Astrocyte (in vitro differentiated cells and primary cell): ENCODE data around the gene HOXD9. TPM values are rescaled to one million over a fixed set of nuclear protein-coding genes. Genes with fewer than 3 reads are reported as not detected.

Experiments used
- DNase-seq: peaks from one replicate; pipeline ENCODE4 v3.0.0-alpha.2; 2010; ENCODE audit warnings: low read depth
- FAIRE-seq: peaks from 2 replicates; lab custom pipeline; 2011; peaks lifted over from hg19 to GRCh38; lab: Jason Lieb, UNC
- H2AFZ ChIP-seq: 2 replicates; pipeline ENCODE4 v1.6.0; 2012; ENCODE audit warnings: low read depth, low read length, inconsistent platforms
- H3K27ac ChIP-seq: 2 replicates; pipeline ENCODE4 v1.5.1; 2011; ENCODE audit warnings: low read depth, low read length, inconsistent platforms
- H3K27me3 ChIP-seq: 2 replicates; pipeline ENCODE4 v1.6.0; 2011; ENCODE audit warnings: low read length, inconsistent platforms; ENCODE audit not compliant: insufficient read depth
- H3K36me3 ChIP-seq: 2 replicates; pipeline ENCODE4 v1.5.1; 2011; ENCODE audit warnings: low read length, inconsistent platforms; ENCODE audit not compliant: insufficient read depth
- H3K4me1 ChIP-seq: 2 replicates; pipeline ENCODE4 v1.5.1; 2011; ENCODE audit warnings: low read length, inconsistent platforms; ENCODE audit not compliant: insufficient read depth
- H3K4me2 ChIP-seq: 2 replicates; pipeline ENCODE4 v1.6.0; 2012; ENCODE audit warnings: low read length, inconsistent platforms
- H3K4me3 ChIP-seq: 2 replicates; pipeline ENCODE4 v1.5.1; 2011; ENCODE audit warnings: low read depth, mild to moderate bottlenecking, low read length, inconsistent platforms; ENCODE audit not compliant: insufficient read depth
- H3K79me2 ChIP-seq: 2 replicates; pipeline ENCODE4 v1.6.0; 2012; ENCODE audit warnings: mild to moderate bottlenecking, low read length, inconsistent platforms; ENCODE audit not compliant: insufficient read depth
- H3K9ac ChIP-seq: 2 replicates; pipeline ENCODE4 v1.6.0; 2012; ENCODE audit warnings: mild to moderate bottlenecking, low read length, inconsistent platforms
- H3K9me3 ChIP-seq: 2 replicates; pipeline ENCODE4 v1.5.1; 2012; ENCODE audit warnings: low read depth, mild to moderate bottlenecking, low read length, inconsistent platforms; ENCODE audit not compliant: insufficient read depth
- H4K20me1 ChIP-seq: 2 replicates; pipeline ENCODE4 v1.6.0; 2012; ENCODE audit warnings: low read length, inconsistent platforms; ENCODE audit not compliant: insufficient read depth
- H3K27ac Mint-ChIP-seq: one replicate; pipeline ENCODE4 v1.8.0; 2021; ENCODE audit warnings: mild to moderate bottlenecking, mixed read lengths; ENCODE audit not compliant: unreplicated experiment
- H3K27me3 Mint-ChIP-seq: one replicate; pipeline ENCODE4 v1.8.0; 2021; ENCODE audit warnings: low read depth, mixed read lengths; ENCODE audit not compliant: unreplicated experiment
- H3K36me3 Mint-ChIP-seq: one replicate; pipeline ENCODE4 v1.8.0; 2021; ENCODE audit warnings: low read depth, mixed read lengths; ENCODE audit not compliant: unreplicated experiment
- H3K4me1 Mint-ChIP-seq: one replicate; pipeline ENCODE4 v1.8.0; 2021; ENCODE audit warnings: low read depth, mixed read lengths; ENCODE audit not compliant: unreplicated experiment
- H3K4me3 Mint-ChIP-seq: one replicate; pipeline ENCODE4 v1.8.0; 2021; ENCODE audit warnings: mild to moderate bottlenecking, moderate library complexity, mixed read lengths; ENCODE audit not compliant: unreplicated experiment
- H3K9me3 Mint-ChIP-seq: one replicate; pipeline ENCODE4 v1.8.0; 2021; ENCODE audit warnings: mild to moderate bottlenecking, mixed read lengths; ENCODE audit not compliant: unreplicated experiment
- EZH2 ChIP-seq: IDR thresholded peaks from 2 replicates; pipeline ENCODE4 v1.6.1; 2012; ENCODE audit warnings: mild to moderate bottlenecking, low read length, inconsistent platforms; ENCODE audit not compliant: insufficient read depth
- total RNA-seq: library from RNA; stranded (reverse); gene quantifications from 2 replicates; pipeline ENCODE4 v1.2.1, GENCODE V29; 2021
- TF ChIP-seq, protein P1 (sequence below): IDR thresholded peaks from 2 replicates; pipeline ENCODE4 v1.5.1; 2011; ENCODE audit warnings: low read depth, mild to moderate bottlenecking, inconsistent platforms, low read length, moderate library complexity; ENCODE audit not compliant: insufficient read depth

The HOXD9 gene
- total RNA-seq, 1 donor from 2014 or later: not detected

DNA sequence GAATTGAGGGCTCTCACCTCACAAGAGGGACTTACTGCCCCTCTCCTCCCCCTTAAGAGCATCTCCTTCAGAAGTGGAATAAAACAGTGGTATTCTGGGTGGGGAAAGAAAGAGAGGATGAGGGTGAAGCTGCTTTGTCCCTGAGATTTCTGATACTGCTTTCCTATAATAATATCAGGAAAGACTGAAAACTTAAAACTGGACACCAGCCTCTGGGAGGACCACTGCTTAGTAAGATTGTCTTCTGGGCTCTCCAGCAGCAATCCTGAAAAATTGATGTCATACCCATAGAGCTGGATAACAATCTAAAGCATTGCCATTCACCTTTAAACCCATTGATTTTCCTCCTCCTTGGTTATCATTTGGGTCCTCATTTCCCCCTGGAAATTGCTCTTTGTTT, 24.1 kb downstream of the HOXD9 start:
- no peak overlapping the region for H3K27ac Mint-ChIP-seq

DNA sequence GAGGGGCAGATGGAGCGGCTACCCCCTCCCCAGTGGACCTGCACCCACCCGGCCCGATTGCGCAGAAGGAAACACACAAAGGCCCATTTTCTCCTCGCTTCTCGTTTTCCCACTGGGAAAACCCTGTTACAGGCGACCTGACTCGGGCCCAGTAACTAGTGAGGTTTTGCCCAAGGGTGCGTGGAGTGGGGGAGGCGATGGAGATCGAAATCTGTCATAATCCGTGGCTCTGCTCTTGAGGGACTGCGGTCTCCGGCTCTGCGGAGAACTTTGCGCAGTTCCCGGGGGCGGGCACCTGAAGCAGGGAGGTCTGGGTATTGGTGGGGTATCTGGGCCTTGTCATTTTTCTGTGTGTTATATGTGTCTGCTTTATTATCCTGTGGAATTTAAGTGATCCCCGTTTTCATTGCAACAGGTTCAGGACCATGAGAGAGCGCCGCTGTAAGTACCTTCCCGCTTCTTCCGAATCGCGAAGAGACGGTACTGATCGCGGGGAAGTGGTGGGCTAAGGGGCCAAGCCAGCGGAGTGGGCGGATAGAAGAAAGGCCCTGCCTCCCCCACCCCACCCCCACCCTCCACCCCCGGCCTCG, 24.8 kb downstream of the HOXD9 start:
- H3K27me3 ChIP-seq: peaks cover 80% of the 10 kb centered on the region
- no peaks in the 10 kb centered on the region for H3K4me1 Mint-ChIP-seq

More for the DNA sequence above, 24.1 kb downstream of the HOXD9 start:
- H4K20me1 ChIP-seq: no peaks in the 10 kb centered on the region
- H3K9me3 Mint-ChIP-seq: peaks cover 48% of the 10 kb centered on the region
- no peak overlapping the region for H2AFZ ChIP-seq
- H3K36me3 ChIP-seq: no peaks in the 10 kb centered on the region
- H3K9ac ChIP-seq: no peak overlapping the region
- H3K4me1 ChIP-seq: no peaks in the 10 kb centered on the region
- no peaks in the 10 kb centered on the region for H3K4me1 Mint-ChIP-seq
- no peaks in the 10 kb centered on the region for H3K9me3 ChIP-seq
- no peak overlapping the region for H3K4me3 ChIP-seq
- no peaks in the 10 kb centered on the region for H3K79me2 ChIP-seq
- DNase-seq (no peak), FAIRE-seq (no peak)
- TF ChIP-seq, protein P1, sequence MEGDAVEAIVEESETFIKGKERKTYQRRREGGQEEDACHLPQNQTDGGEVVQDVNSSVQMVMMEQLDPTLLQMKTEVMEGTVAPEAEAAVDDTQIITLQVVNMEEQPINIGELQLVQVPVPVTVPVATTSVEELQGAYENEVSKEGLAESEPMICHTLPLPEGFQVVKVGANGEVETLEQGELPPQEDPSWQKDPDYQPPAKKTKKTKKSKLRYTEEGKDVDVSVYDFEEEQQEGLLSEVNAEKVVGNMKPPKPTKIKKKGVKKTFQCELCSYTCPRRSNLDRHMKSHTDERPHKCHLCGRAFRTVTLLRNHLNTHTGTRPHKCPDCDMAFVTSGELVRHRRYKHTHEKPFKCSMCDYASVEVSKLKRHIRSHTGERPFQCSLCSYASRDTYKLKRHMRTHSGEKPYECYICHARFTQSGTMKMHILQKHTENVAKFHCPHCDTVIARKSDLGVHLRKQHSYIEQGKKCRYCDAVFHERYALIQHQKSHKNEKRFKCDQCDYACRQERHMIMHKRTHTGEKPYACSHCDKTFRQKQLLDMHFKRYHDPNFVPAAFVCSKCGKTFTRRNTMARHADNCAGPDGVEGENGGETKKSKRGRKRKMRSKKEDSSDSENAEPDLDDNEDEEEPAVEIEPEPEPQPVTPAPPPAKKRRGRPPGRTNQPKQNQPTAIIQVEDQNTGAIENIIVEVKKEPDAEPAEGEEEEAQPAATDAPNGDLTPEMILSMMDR: no peak
- TF ChIP-seq EZH2: no peak
- H3K4me3 Mint-ChIP-seq: no peak overlapping the region
- peaks cover 97% of the 10 kb centered on the region for H3K27me3 Mint-ChIP-seq
- H3K27me3 ChIP-seq: peaks cover 79% of the 10 kb centered on the region
- no peak overlapping the region for H3K4me2 ChIP-seq
- H3K27ac ChIP-seq: no peak overlapping the region
- H3K36me3 Mint-ChIP-seq: peaks cover 2% of the 10 kb centered on the region

More for the DNA sequence above, 24.8 kb downstream of the HOXD9 start:
- Histone ChIP-seq H3K79me2 (no peaks in the 10 kb centered on the region), H3K27ac (no peak overlapping the region), H3K9ac (no peak overlapping the region), H2AFZ (no peak overlapping the region), H3K4me1 (no peaks in the 10 kb centered on the region), H3K4me2 (no peak overlapping the region), H4K20me1 (no peaks in the 10 kb centered on the region), H3K36me3 (no peaks in the 10 kb centered on the region), H3K4me3 (no peak overlapping the region), H3K9me3 (no peaks in the 10 kb centered on the region)
- H3K27me3 Mint-ChIP-seq: peaks cover 92% of the 10 kb centered on the region
- DNase-seq (no peak), FAIRE-seq (no peak)
- H3K4me3 Mint-ChIP-seq: no peak overlapping the region
- H3K9me3 Mint-ChIP-seq: peaks cover 48% of the 10 kb centered on the region
- TF ChIP-seq EZH2: no peak
- TF ChIP-seq, protein P1: no peak
- H3K36me3 Mint-ChIP-seq: peaks cover 2% of the 10 kb centered on the region
- no peak overlapping the region for H3K27ac Mint-ChIP-seq
